SK-N-SH (cell line): Measurements from ENCODE around the gene ADPRHL1. TPM values are rescaled to one million over a fixed set of nuclear protein-coding genes. Genes with fewer than 3 reads are reported as not detected.

Source experiments
- CTCF ChIA-PET: fragments of 300-600, 350-600 bp; formaldehyde crosslinking; extraction: SDS; loops from one replicate; lab custom pipeline; 2021; lab: Yijun Ruan, JAX
- POLR2A ChIA-PET: fragments of 350-600 bp; sonication (Branson Sonifier 250); formaldehyde crosslinking; extraction: SDS; loops from one replicate; lab custom pipeline; 2020; ENCODE audit warnings: antibody characterized with exemption, inconsistent platforms; lab: Yijun Ruan, JAX
- DNase-seq: peaks from one replicate; pipeline ENCODE4 v3.0.0; 2012
- H2AFZ ChIP-seq: fragments of 200-600 bp; sonication (generic); 2 replicates; pipeline ENCODE4 v1.8.1; 2016; ENCODE audit warnings: antibody characterized with exemption, mild to moderate bottlenecking, low read depth
- H3F3A ChIP-seq: fragments of 200-600 bp; sonication (generic); replicated peaks from 2 replicates; pipeline ENCODE3; 2016; ENCODE audit warnings: antibody characterized with exemption, mild to moderate bottlenecking; ENCODE audit not compliant: insufficient read depth
- H3K27ac ChIP-seq, 2 experiments: fragments of 200-500 bp in 1 of 2; fragments of 200-600 bp in 1 of 2; sonication (Bioruptor generic) in 1 of 2; sonication (generic), shearing (Covaris generic) in 1 of 2; 2 replicates each; pipeline versions ENCODE4 v1.5.1 to v1.6.1; 2014 to 2016; ENCODE audit warnings: low read depth in 2 of 2, inconsistent platforms in 1 of 2, low read length in 1 of 2, mild to moderate bottlenecking in 1 of 2, mixed read lengths in 1 of 2
- H3K27me3 ChIP-seq: fragments of 200-600 bp; sonication (generic), shearing (Covaris generic); 2 replicates; pipeline ENCODE4 v1.6.1; 2016; ENCODE audit warnings: mixed run types; ENCODE audit not compliant: insufficient read depth
- H3K36me3 ChIP-seq, 2 experiments: fragments of 200-500 bp in 1 of 2; fragments of 200-600 bp in 1 of 2; sonication (Bioruptor generic) in 1 of 2; sonication (generic) in 1 of 2; replicated peaks in 1 of 2; 2 replicates each; pipeline versions ENCODE3 to v1.5.1; 2014 to 2016; ENCODE audit warnings: low read length in 1 of 2, mild to moderate bottlenecking in 1 of 2; ENCODE audit not compliant: insufficient read depth in 2 of 2, control insufficient read depth in 1 of 2
- H3K4me1 ChIP-seq, 2 experiments: fragments of 200-500 bp in 1 of 2; fragments of 200-600 bp in 1 of 2; sonication (Bioruptor generic) in 1 of 2; sonication (generic), shearing (Covaris generic) in 1 of 2; 2 replicates each; pipeline versions ENCODE4 v1.5.1 to v1.6.1; 2014 to 2016; ENCODE audit warnings: low read depth in 1 of 2, low read length in 1 of 2, mixed run types in 1 of 2; ENCODE audit not compliant: insufficient read depth in 2 of 2, control insufficient read depth in 1 of 2
- H3K4me2 ChIP-seq: fragments of 200-600 bp; sonication (generic), shearing (Covaris generic); 2 replicates; pipeline ENCODE4 v1.6.1; 2017; ENCODE audit warnings: mixed run types
- H3K4me3 ChIP-seq, 2 experiments: fragments of 200-500 bp in 1 of 2; fragments of 200-600 bp in 1 of 2; sonication (Bioruptor generic) in 1 of 2; sonication (generic), shearing (Covaris generic) in 1 of 2; 2 replicates each; pipeline versions ENCODE4 v1.5.1 to v1.8.1; 2014 to 2016; ENCODE audit warnings: low read depth in 2 of 2, inconsistent platforms in 1 of 2, low read length in 1 of 2, mild to moderate bottlenecking in 1 of 2, mixed read lengths in 1 of 2, moderate library complexity in 1 of 2
- H3K79me2 ChIP-seq: fragments of 200-600 bp; sonication (generic); 2 replicates; pipeline ENCODE4 v1.8.1; 2017; ENCODE audit warnings: mild to moderate bottlenecking; ENCODE audit not compliant: insufficient read depth
- H3K9ac ChIP-seq: fragments of 200-600 bp; sonication (generic); 2 replicates; pipeline ENCODE4 v1.6.1; 2017; ENCODE audit warnings: mixed run types
- H3K9me2 ChIP-seq: fragments of 200-600 bp; sonication (generic); 2 replicates; pipeline ENCODE4 v1.6.1; 2017; ENCODE audit warnings: mixed run types
- H3K9me3 ChIP-seq: fragments of 200-600 bp; sonication (generic); 2 replicates; pipeline ENCODE4 v1.6.1; 2017; ENCODE audit warnings: mixed run types, mild to moderate bottlenecking, moderate library complexity
- H4K20me1 ChIP-seq: fragments of 200-600 bp; sonication (generic); 2 replicates; pipeline ENCODE4 v1.6.1; 2017; ENCODE audit warnings: mild to moderate bottlenecking, mixed run types; ENCODE audit not compliant: insufficient read depth
- CHD2 ChIP-seq: fragments of 150-350 bp; IDR thresholded peaks from 2 replicates; pipeline ENCODE4 v1.6.1; 2018; ENCODE audit warnings: low read length; ENCODE audit not compliant: partially characterized antibody
- CTCF ChIP-seq: fragments of 200-600 bp; sonication (generic); IDR thresholded peaks from 2 replicates; pipeline ENCODE4 v1.6.1; 2017; ENCODE audit warnings: antibody characterized with exemption, mild to moderate bottlenecking, moderate library complexity
- ELF1 ChIP-seq: IDR thresholded peaks from 2 replicates; pipeline ENCODE4 v1.4.0; 2012
- EP300 ChIP-seq, 2 experiments: IDR thresholded peaks; 2 replicates each; pipeline versions ENCODE4 v1.4.0 to v1.6.1; 2012; ENCODE audit warnings: borderline replicate concordance in 1 of 2, low read depth in 1 of 2, low read length in 1 of 2
- FOXJ3 ChIP-seq: sonication (generic); formaldehyde crosslinking; IDR thresholded peaks from 2 replicates; pipeline ENCODE4 v1.5.1; 2020; ENCODE audit warnings: mild to moderate bottlenecking, missing genetic modification reagents
- FOXM1 ChIP-seq: IDR thresholded peaks from 2 replicates; pipeline ENCODE4 v1.4.0; 2012; ENCODE audit warnings: low read depth, mild to moderate bottlenecking
- GABPA ChIP-seq: IDR thresholded peaks from 2 replicates; pipeline ENCODE4 v1.4.0; 2012; ENCODE audit warnings: low read depth, mild to moderate bottlenecking
- MAX ChIP-seq: IDR thresholded peaks from 2 replicates; pipeline ENCODE4 v1.4.0; 2012; ENCODE audit warnings: low read depth
- NRF1 ChIP-seq: IDR thresholded peaks from 2 replicates; pipeline ENCODE4 v1.6.1; 2012; ENCODE audit warnings: low read depth, mild to moderate bottlenecking, low read length
- PBX3 ChIP-seq: IDR thresholded peaks from 2 replicates; pipeline ENCODE4; 2012
- POLR2AphosphoS5 ChIP-seq: IDR thresholded peaks from 2 replicates; pipeline ENCODE4 v1.6.1; 2012; ENCODE audit warnings: low read depth, low read length
- RAD21 ChIP-seq: IDR thresholded peaks from 2 replicates; pipeline ENCODE4 v1.6.1; 2012; ENCODE audit warnings: mild to moderate bottlenecking, low read length
- RCOR1 ChIP-seq: fragments of 150-350 bp; IDR thresholded peaks from 2 replicates; pipeline ENCODE4 v1.6.1; 2017; ENCODE audit warnings: antibody characterized with exemption, low read length
- RXRA ChIP-seq: IDR thresholded peaks from 2 replicates; pipeline ENCODE4 v1.4.0; 2012; ENCODE audit warnings: low read depth, mild to moderate bottlenecking, borderline replicate concordance
- SIN3A ChIP-seq: IDR thresholded peaks from 2 replicates; pipeline ENCODE4 v1.6.1; 2012; ENCODE audit warnings: low read depth, mild to moderate bottlenecking, low read length, moderate library complexity, borderline replicate concordance
- SMC3 ChIP-seq: IDR thresholded peaks from 2 replicates; pipeline ENCODE4 v1.6.1; 2012; ENCODE audit warnings: low read depth, low read length, improper control_type of control experiment
- TCF12 ChIP-seq: IDR thresholded peaks from 2 replicates; pipeline ENCODE4 v1.4.0; 2012
- TEAD4 ChIP-seq: IDR thresholded peaks from 2 replicates; pipeline ENCODE4 v1.4.0; 2012; ENCODE audit warnings: mild to moderate bottlenecking, borderline replicate concordance; ENCODE audit not compliant: insufficient read depth
- USF1 ChIP-seq: IDR thresholded peaks from 2 replicates; pipeline ENCODE4 v1.4.0; 2012; ENCODE audit warnings: low read depth, borderline replicate concordance
- YY1 ChIP-seq: IDR thresholded peaks from 2 replicates; pipeline ENCODE4 v1.4.0; 2012; ENCODE audit warnings: low read depth, mild to moderate bottlenecking
- WGBS: methylation state at CpG from one replicate; pipeline ENCODE4 v1.1.6; 2017; ENCODE audit warnings: low lambda C conversion rate; 5-methylcytosine and 5-hydroxymethylcytosine counted together
- polyA plus RNA-seq, 3 experiments: library from polyadenylated mRNA; depleted of rRNA; stranded (reverse); fragments of >200 nt; gene quantifications; 2 replicates each; pipeline ENCODE4 v1.2.3, GENCODE V29; 2012

ADPRHL1 gene
- polyA plus RNA-seq, 1 of the 3 experiments (the other 2 are of a cell fraction) = 1.0 TPM

- ChIA-PET CTCF (interaction anchor here (0.7 to 1.6 kb wide), 2 partner anchors 46 to 250 kb away, joined by 3 to 4 read pairs; no protein-coding TSS in a partner anchor), POLR2A (no interaction called here)
- Histone ChIP-seq H3F3A (no peaks in the 10 kb centered on the region), H3K4me3 (no peak overlapping the region), H3K9me3 (no peaks in the 10 kb centered on the region), H3K9me2 (no peaks in the 10 kb centered on the region), H3K36me3 (no peaks in the 10 kb centered on the region), H3K79me2 (no peaks in the 10 kb centered on the region), H4K20me1 (no peaks in the 10 kb centered on the region), H3K27ac (no peak overlapping the region), H3K4me1 (peaks cover 0 to 23% of the 10 kb centered on the region in 2 experiments; a peak in 2 of 4 replicates), H3K9ac (no peak overlapping the region), H3K4me2 (no peak overlapping the region), H2AFZ (no peak overlapping the region), H3K27me3 (no peaks in the 10 kb centered on the region)
- DNase-seq = no peak
- WGBS = 91% methylated on average over 21 of the region's 34 CpGs
- TF ChIP-seq RCOR1 = no peak
- no peak for TF ChIP-seq TEAD4
- TF ChIP-seq TCF12 = no peak
- no peak for TF ChIP-seq NRF1
- TF ChIP-seq MAX = no peak
- TF ChIP-seq SIN3A = no peak
- no peak for TF ChIP-seq GABPA
- TF ChIP-seq CHD2 = no peak
- TF ChIP-seq USF1 = no peak
- TF ChIP-seq RXRA = no peak
- no peak for TF ChIP-seq SMC3
- no peak for TF ChIP-seq EP300 (IDR thresholded peaks at IDR 0.05; ENCODE audit: borderline replicate concordance in 1 of 2, low read depth in 1 of 2, low read length in 1 of 2)
- TF ChIP-seq FOXJ3 (CRISPR knock-in tag) = no peak
- no peak for TF ChIP-seq POLR2AphosphoS5
- no peak for TF ChIP-seq PBX3
- no peak for TF ChIP-seq ELF1
- TF ChIP-seq CTCF = no peak
- no peak for TF ChIP-seq RAD21
- no peak for TF ChIP-seq FOXM1
- no peak for TF ChIP-seq YY1
Measured at GRCh38 chr13:113404723-113405471, 48.4 kb downstream of the ADPRHL1 start.
